AG08395 (cell line): ENCODE measurements around the gene MRGPRF.

Source experiments
- DNase-seq: peaks from one replicate; pipeline ENCODE4 v3.0.0; 2012; ENCODE audit warnings: mixed read lengths, low spot score

The MRGPRF gene

GRCh38 chr11:69022260-69022659, 9.2 kb upstream of the MRGPRF start:
- DNase-seq: no peak

- peak; percentile 84 for DNase-seq
Measured at GRCh38 chr11:69018924-69019323, 5.9 kb upstream of the MRGPRF start.

GRCh38 chr11:69017951-69018350, 4.9 kb upstream of the MRGPRF start:
- DNase-seq: no peak

- no peak for DNase-seq
Measured at GRCh38 chr11:69014898-69015549, 2.0 kb upstream of the MRGPRF start.

- no peak for DNase-seq
Measured at GRCh38 chr11:69014084-69014851, 1.2 kb upstream of the MRGPRF start.

GRCh38 chr11:69012092-69013008, 696 bp downstream of the MRGPRF start:
- peak; percentile 38 for DNase-seq

- DNase-seq: no peak
Measured at GRCh38 chr11:69011624-69012091, 1.4 kb downstream of the MRGPRF start.

- DNase-seq: peak; percentile 92
Measured at GRCh38 chr11:69010964-69011623, 2.0 kb downstream of the MRGPRF start.

- DNase-seq: peak; percentile 19
Measured at GRCh38 chr11:69010361-69010891, 2.6 kb downstream of the MRGPRF start.

GRCh38 chr11:69009441-69010211, 3.4 kb downstream of the MRGPRF start:
- no peak for DNase-seq

- peak; percentile 98 for DNase-seq
Measured at GRCh38 chr11:69008737-69009440, 4.2 kb downstream of the MRGPRF start.

- no peak for DNase-seq
Measured at GRCh38 chr11:69007975-69008381, 5.1 kb downstream of the MRGPRF start.

- DNase-seq: no peak
Measured at GRCh38 chr11:69006816-69007215, 6.2 kb downstream of the MRGPRF start.

GRCh38 chr11:69005631-69006368, 7.2 kb downstream of the MRGPRF start:
- no peak for DNase-seq

- DNase-seq: no peak
Measured at GRCh38 chr11:69005183-69005630, 7.8 kb downstream of the MRGPRF start.

- no peak for DNase-seq
Measured at GRCh38 chr11:69004411-69005182, 8.4 kb downstream of the MRGPRF start.

- DNase-seq: no peak
Measured at GRCh38 chr11:69003866-69004367, 9.1 kb downstream of the MRGPRF start.

- no peak for DNase-seq
Measured at GRCh38 chr11:69003301-69003865, 9.7 kb downstream of the MRGPRF start.
